Naive thymus-derived CD4-positive, alpha-beta T cell (primary cell): ENCODE results near the gene SNED1. TPM values are rescaled to one million over a fixed set of nuclear protein-coding genes. Genes with fewer than 3 reads are reported as not detected.
A peak's percentile ranks its signal among the peaks of the same experiment; 100 is the strongest.

ENCODE experiments used
- ATAC-seq: fragments of 150-1000 bp; cut with Tn5 transposase; 2 replicates; pipeline ENCODE4 v1.10.0; 2021; ENCODE audit warnings: mild to moderate bottlenecking, moderate library complexity
- CTCF ChIA-PET: fragments of 350-600 bp; sonication (Branson Sonifier 250); formaldehyde crosslinking; loops from one replicate; lab custom pipeline; 2021; ENCODE audit warnings: antibody characterized with exemption; lab: Charles Lee
- POLR2A ChIA-PET: fragments of 350-600 bp; sonication (Branson Sonifier 250); formaldehyde crosslinking; loops from one replicate; lab custom pipeline; 2021; ENCODE audit warnings: antibody characterized with exemption, inconsistent platforms; lab: Charles Lee
- DNase-seq, 9 donors: peaks; one replicate each; pipeline versions ENCODE4 v3.0.0 to v3.0.0-alpha.2; 2020 to 2022; ENCODE audit warnings: mixed read lengths in 1 of 9
- H3K27ac ChIP-seq: one replicate; pipeline ENCODE4 v1.7.0; 2013; ENCODE audit warnings: mild to moderate bottlenecking, low read depth, low read length, moderate library complexity
- H3K27me3 ChIP-seq, 2 donors: one replicate each; pipeline ENCODE4 v1.7.0; 2013; ENCODE audit warnings: low read length in 2 of 2, mild to moderate bottlenecking in 2 of 2, moderate library complexity in 2 of 2; ENCODE audit not compliant: control insufficient read depth in 2 of 2, insufficient read depth in 2 of 2
- H3K36me3 ChIP-seq, 3 experiments: 1 replicate in 2 of 3; 2 replicates in 1 of 3; pipeline ENCODE4 v1.7.0; 2013; ENCODE audit warnings: low read length in 3 of 3, mild to moderate bottlenecking in 3 of 3, moderate library complexity in 1 of 3; ENCODE audit not compliant: insufficient read depth in 3 of 3, control insufficient read depth in 2 of 3
- H3K4me1 ChIP-seq, 2 donors: one replicate each; pipeline ENCODE4 v1.7.0; 2013; ENCODE audit warnings: low read length in 2 of 2, mild to moderate bottlenecking in 2 of 2, moderate library complexity in 1 of 2; ENCODE audit not compliant: control insufficient read depth in 2 of 2, insufficient read depth in 2 of 2
- H3K4me3 ChIP-seq: 2 replicates; pipeline ENCODE4 v1.7.0; 2013; ENCODE audit warnings: mild to moderate bottlenecking, low read length
- H3K9me3 ChIP-seq, 3 experiments: 1 replicate in 2 of 3; 2 replicates in 1 of 3; pipeline ENCODE4 v1.7.0; 2013; ENCODE audit warnings: low read length in 3 of 3; ENCODE audit not compliant: control insufficient read depth in 2 of 3
- H3K27ac Mint-ChIP-seq, 9 donors: one replicate each; pipeline ENCODE4 v1.8.0; 2020 to 2022; ENCODE audit warnings: mixed read lengths in 9 of 9, mild to moderate bottlenecking in 8 of 9, moderate library complexity in 5 of 9, inconsistent platforms in 2 of 9
- H3K27me3 Mint-ChIP-seq, 5 donors: one replicate each; pipeline ENCODE4 v1.8.0; 2021 to 2022; ENCODE audit warnings: mixed read lengths in 5 of 5, mild to moderate bottlenecking in 1 of 5
- H3K36me3 Mint-ChIP-seq, 5 donors: one replicate each; pipeline ENCODE4 v1.8.0; 2020 to 2022; ENCODE audit warnings: mixed read lengths in 5 of 5, mild to moderate bottlenecking in 3 of 5, inconsistent platforms in 1 of 5
- H3K4me1 Mint-ChIP-seq, 7 donors: one replicate each; pipeline ENCODE4 v1.8.0; 2020 to 2022; ENCODE audit warnings: mixed read lengths in 7 of 7, mild to moderate bottlenecking in 3 of 7, inconsistent platforms in 1 of 7
- H3K4me3 Mint-ChIP-seq, 10 donors: one replicate each; pipeline ENCODE4 v1.8.0; 2020 to 2022; ENCODE audit warnings: mild to moderate bottlenecking in 10 of 10, mixed read lengths in 10 of 10, moderate library complexity in 6 of 10, inconsistent platforms in 2 of 10
- H3K9me3 Mint-ChIP-seq, 11 donors: one replicate each; pipeline ENCODE4 v1.8.0; 2020 to 2022; ENCODE audit warnings: mixed read lengths in 11 of 11, mild to moderate bottlenecking in 4 of 11, inconsistent platforms in 1 of 11, moderate library complexity in 1 of 11
- intact Hi-C, 2 donors: fragments of 100-400 bp; cut with micrococcal nuclease; formaldehyde crosslinking; loops; one replicate each; pipeline ENCODE4 v1.15.1; 2023
- polyA plus RNA-seq, 2 donors: library from polyadenylated mRNA; unstranded; fragments of 300-500 nt; fragmentation: Illumina TruSeq; gene quantifications; one replicate each; pipeline ENCODE4 v1.2.3, GENCODE V29; 2021
- total RNA-seq, 6 experiments: library from RNA in 5 of 6; stranded (reverse) in 5 of 6; gene quantifications; 1 replicate in 5 of 6; 2 replicates in 1 of 6; pipeline ENCODE4 v1.2.3 and lab custom pipeline; 2021 to 2026

Gene SNED1
- total and polyA plus RNA-seq, 7 experiments from 2014 or later: 1.0 to 120 (median 32.9) TPM

- H3K9me3 Mint-ChIP-seq: peaks cover 0 to 3% (median 0%) of the 10 kb centered on the region in 11 donors
- no peak overlapping the region for H3K27ac Mint-ChIP-seq
- no peaks in the 10 kb centered on the region for H3K9me3 ChIP-seq
- DNase-seq (no peak), ATAC-seq (no peak)
- H3K4me3 ChIP-seq: no peak overlapping the region
- H3K36me3 ChIP-seq: no peaks in the 10 kb centered on the region
- H3K4me3 Mint-ChIP-seq: no peak overlapping the region
- no peaks in the 10 kb centered on the region for H3K4me1 ChIP-seq
- H3K27me3 ChIP-seq: no peaks in the 10 kb centered on the region
- peaks cover 0 to 10% (median under 1%) of the 10 kb centered on the region in 7 donors for H3K4me1 Mint-ChIP-seq
- ChIA-PET CTCF (interaction anchor here (1.2 kb wide), 1 partner anchor 74 kb away, joined by 4 read pairs; no protein-coding TSS in a partner anchor), POLR2A (no interaction called here)
- intact Hi-C loops: no loop called here
- H3K27ac ChIP-seq: no peak overlapping the region
- no peaks in the 10 kb centered on the region for H3K36me3 Mint-ChIP-seq
- H3K27me3 Mint-ChIP-seq: peaks cover 0 to 3% (median 0%) of the 10 kb centered on the region in 5 donors
Observed at GRCh38 chr2:240988146-240988545, 10.3 kb upstream of the SNED1 start.

- H3K4me3 ChIP-seq: no peak overlapping the region
- H3K27me3 ChIP-seq: no peaks in the 10 kb centered on the region
- no peak overlapping the region for H3K4me3 Mint-ChIP-seq
- CTCF ChIA-PET: interaction anchor here (1.2 kb wide), 1 partner anchor 74 kb away, joined by 4 read pairs; no protein-coding TSS in a partner anchor
- H3K27ac Mint-ChIP-seq: no peak overlapping the region
- H3K27me3 Mint-ChIP-seq: peaks cover 0 to 3% (median 0%) of the 10 kb centered on the region in 5 donors
- DNase-seq (peak in 1 of 9 donors; percentile 5), ATAC-seq (no peak)
- POLR2A ChIA-PET: no interaction called here
- peaks cover 0 to 14% (median 0%) of the 10 kb centered on the region in 7 donors for H3K4me1 Mint-ChIP-seq
- no peak overlapping the region for H3K27ac ChIP-seq
- peaks cover 0 to 3% (median 0%) of the 10 kb centered on the region in 11 donors for H3K9me3 Mint-ChIP-seq
- no peaks in the 10 kb centered on the region for H3K36me3 Mint-ChIP-seq
- intact Hi-C loops: no loop called here
- H3K9me3 ChIP-seq: no peaks in the 10 kb centered on the region
- H3K36me3 ChIP-seq: no peaks in the 10 kb centered on the region
- no peaks in the 10 kb centered on the region for H3K4me1 ChIP-seq
Observed at GRCh38 chr2:240988571-240989271, 9.7 kb upstream of the SNED1 start.

- DNase-seq: peak in 1 of 9 donors; percentile 3
- Histone ChIP-seq H3K4me3 (no peak overlapping the region), H3K27me3 (no peaks in the 10 kb centered on the region), H3K27ac (no peak overlapping the region), H3K36me3 (no peaks in the 10 kb centered on the region), H3K4me1 (no peaks in the 10 kb centered on the region), H3K9me3 (no peaks in the 10 kb centered on the region)
- Mint-ChIP-seq H3K36me3 (no peaks in the 10 kb centered on the region), H3K4me1 (peaks cover 0 to 14% (median 0%) of the 10 kb centered on the region in 7 donors), H3K27ac (peak overlapping the region in 1 of 9 donors; percentile 39), H3K4me3 (no peak overlapping the region), H3K27me3 (peaks cover 0 to 3% (median 0%) of the 10 kb centered on the region in 5 donors), H3K9me3 (peaks cover 0 to 3% (median 0%) of the 10 kb centered on the region in 11 donors)
- intact Hi-C loops: no loop called here
- ChIA-PET POLR2A (no interaction called here), CTCF (no interaction called here)
- ATAC-seq: no peak
Observed at GRCh38 chr2:240989451-240990265, 8.8 kb upstream of the SNED1 start.

GRCh38 chr2:240990266-240990529, 8.2 kb upstream of the SNED1 start:
- H3K27me3 ChIP-seq: no peaks in the 10 kb centered on the region
- H3K27ac ChIP-seq: no peak overlapping the region
- peaks cover 0 to 14% (median 0%) of the 10 kb centered on the region in 7 donors for H3K4me1 Mint-ChIP-seq
- H3K27me3 Mint-ChIP-seq: peaks cover 0 to 4% (median 0%) of the 10 kb centered on the region in 5 donors
- H3K27ac Mint-ChIP-seq: peak overlapping the region in 1 of 9 donors; percentile 39
- ATAC-seq (no peak), DNase-seq (no peak)
- no peaks in the 10 kb centered on the region for H3K9me3 ChIP-seq
- no peak overlapping the region for H3K4me3 ChIP-seq
- no peaks in the 10 kb centered on the region for H3K4me1 ChIP-seq
- no peaks in the 10 kb centered on the region for H3K36me3 Mint-ChIP-seq
- no peak overlapping the region for H3K4me3 Mint-ChIP-seq
- H3K36me3 ChIP-seq: no peaks in the 10 kb centered on the region
- ChIA-PET POLR2A (no interaction called here), CTCF (no interaction called here)
- intact Hi-C loops: no loop called here
- H3K9me3 Mint-ChIP-seq: peaks cover 0 to 3% (median 0%) of the 10 kb centered on the region in 11 donors

- peaks cover 0 to 14% (median 0%) of the 10 kb centered on the region in 7 donors for H3K4me1 Mint-ChIP-seq
- POLR2A ChIA-PET: no interaction called here
- no peaks in the 10 kb centered on the region for H3K9me3 Mint-ChIP-seq
- DNase-seq (no peak), ATAC-seq (no peak)
- intact Hi-C loops: no loop called here
- no peak overlapping the region for H3K4me3 ChIP-seq
- H3K36me3 ChIP-seq: no peaks in the 10 kb centered on the region
- peak overlapping the region in 1 of 9 donors; percentile 39 for H3K27ac Mint-ChIP-seq
- H3K4me3 Mint-ChIP-seq: no peak overlapping the region
- H3K27me3 Mint-ChIP-seq: peaks cover 0 to 6% (median 0%) of the 10 kb centered on the region in 5 donors
- H3K27ac ChIP-seq: no peak overlapping the region
- CTCF ChIA-PET: no interaction called here
- H3K4me1 ChIP-seq: no peaks in the 10 kb centered on the region
- no peaks in the 10 kb centered on the region for H3K36me3 Mint-ChIP-seq
- no peaks in the 10 kb centered on the region for H3K9me3 ChIP-seq
- H3K27me3 ChIP-seq: no peaks in the 10 kb centered on the region
Observed at GRCh38 chr2:240990726-240991377, 7.6 kb upstream of the SNED1 start.

- CTCF ChIA-PET: no interaction called here
- Histone ChIP-seq H3K9me3 (no peaks in the 10 kb centered on the region), H3K4me1 (no peaks in the 10 kb centered on the region), H3K4me3 (no peak overlapping the region), H3K36me3 (no peaks in the 10 kb centered on the region), H3K27me3 (no peaks in the 10 kb centered on the region), H3K27ac (no peak overlapping the region)
- Mint-ChIP-seq H3K4me1 (peaks cover 0 to 14% (median 0%) of the 10 kb centered on the region in 7 donors), H3K4me3 (no peak overlapping the region), H3K27ac (no peak overlapping the region), H3K36me3 (no peaks in the 10 kb centered on the region), H3K27me3 (peaks cover 0 to 6% (median 0%) of the 10 kb centered on the region in 5 donors), H3K9me3 (no peaks in the 10 kb centered on the region)
- POLR2A ChIA-PET: no interaction called here
- intact Hi-C loops: no loop called here
- ATAC-seq: peak; percentile 18
- DNase-seq: no peak
Observed at GRCh38 chr2:240991378-240992263, 6.8 kb upstream of the SNED1 start.
